A673 (cell line): Measurements from ENCODE around the gene SEC31B. TPM values are rescaled to one million over a fixed set of nuclear protein-coding genes. Genes with fewer than 3 reads are reported as not detected.

Experiments
- BruUV-seq: library from RNA; stranded (reverse); fragments of 400-500 nt; replicated peaks from 2 replicates; lab custom pipeline; 2021; lab: Mats Ljungman, UMichigan
- CTCF ChIA-PET: fragments of 300-600 bp; sonication (Branson Sonifier 250); formaldehyde crosslinking; loops from one replicate; lab custom pipeline; 2022; ENCODE audit warnings: antibody characterized with exemption; lab: Charles Lee
- POLR2A ChIA-PET: fragments of 300-600 bp; sonication (Branson Sonifier 250); formaldehyde crosslinking; loops from one replicate; lab custom pipeline; 2022; ENCODE audit warnings: antibody characterized with exemption; ENCODE audit not compliant: low non-redundant PET; lab: Charles Lee
- DNase-seq: peaks from one replicate; pipeline ENCODE4 v3.0.0-alpha.2; 2015; ENCODE audit warnings: low spot score
- H3K27ac ChIP-seq: fragments of 200-600 bp; sonication (generic); 2 replicates; pipeline ENCODE4 v1.5.1; 2016; ENCODE audit warnings: mixed run types, low read depth, mild to moderate bottlenecking, mixed read lengths, antibody characterized with exemption, low read length; ENCODE audit not compliant: poor library complexity, severe bottlenecking
- H3K27me3 ChIP-seq: fragments of 200-600 bp; sonication (generic); replicated peaks from 2 replicates; pipeline ENCODE4 v1.6.1; 2017; ENCODE audit warnings: mixed run types, low read depth, mild to moderate bottlenecking, mixed read lengths, antibody characterized with exemption, low read length; ENCODE audit not compliant: insufficient read depth, poor library complexity
- H3K36me3 ChIP-seq: fragments of 200-600 bp; sonication (generic); 2 replicates; pipeline ENCODE4 v1.6.1; 2016; ENCODE audit warnings: mixed run types, mild to moderate bottlenecking, mixed read lengths, antibody characterized with exemption, low read length; ENCODE audit not compliant: insufficient read depth, poor library complexity, severe bottlenecking
- H3K4me1 ChIP-seq: fragments of 200-600 bp; sonication (generic); 2 replicates; pipeline ENCODE4 v1.6.1; 2017; ENCODE audit warnings: mixed run types, mild to moderate bottlenecking, mixed read lengths, antibody characterized with exemption, low read length; ENCODE audit not compliant: insufficient read depth, poor library complexity, severe bottlenecking
- H3K4me3 ChIP-seq: fragments of 200-600 bp; sonication (generic); 2 replicates; pipeline ENCODE4 v1.5.1; 2016; ENCODE audit warnings: low read depth, mixed run types, mild to moderate bottlenecking, mixed read lengths, low read length; ENCODE audit not compliant: poor library complexity, severe bottlenecking
- H3K9me3 ChIP-seq: fragments of 200-600 bp; sonication (generic); 2 replicates; pipeline ENCODE4 v1.6.1; 2016; ENCODE audit warnings: mixed run types, low read depth, mild to moderate bottlenecking, mixed read lengths, antibody characterized with exemption, low read length; ENCODE audit not compliant: poor library complexity, severe bottlenecking
- CTCF ChIP-seq: fragments of 300-800, 200-600 bp; sonication (generic); conservative IDR thresholded peaks from 2 replicates; pipeline ENCODE4 v1.5.1; 2017; ENCODE audit warnings: low read depth, mild to moderate bottlenecking, antibody characterized with exemption, low read length, moderate library complexity, mixed read lengths
- EZH2 ChIP-seq: fragments of 200-600 bp; sonication (generic); IDR thresholded peaks from 2 replicates; pipeline ENCODE4 v1.6.1; 2017; ENCODE audit warnings: borderline replicate concordance, low read depth, mild to moderate bottlenecking, mixed read lengths, antibody characterized with exemption, low read length; ENCODE audit not compliant: poor library complexity, severe bottlenecking
- intact Hi-C: fragments of 100-400 bp; cut with micrococcal nuclease; formaldehyde crosslinking; loops from one replicate; pipeline ENCODE4 v1.10.0; 2022; ENCODE audit not compliant: unreplicated experiment
- total RNA-seq: library from RNA; stranded (reverse); gene quantifications from 2 replicates; pipeline ENCODE4 v1.2.3, GENCODE V29; 2021

Gene SEC31B
- total RNA-seq, 1 experiment from 2014 or later = 3.8 TPM

- no peaks in the 10 kb centered on the region for H3K36me3 ChIP-seq
- CTCF ChIA-PET = interaction anchor here (1.0 to 2.4 kb wide), 4 partner anchors 10 to 162 kb away, joined by 3 to 19 read pairs (median 11); no protein-coding TSS in a partner anchor
- no peak for DNase-seq
- TF ChIP-seq CTCF (no peak), EZH2 (no peak)
- H3K4me3 ChIP-seq = no peak overlapping the region
- H3K4me1 ChIP-seq = no peaks in the 10 kb centered on the region
- no TSS peak for BruUV-seq
- H3K27me3 ChIP-seq = no peaks in the 10 kb centered on the region
- H3K27ac ChIP-seq = no peak overlapping the region
- intact Hi-C loops = loop anchor here (2.0 to 10.0 kb wide), 3 partner anchors 75 to 203 kb away; no protein-coding TSS in a partner anchor
- POLR2A ChIA-PET = no interaction called here
- H3K9me3 ChIP-seq = no peaks in the 10 kb centered on the region
Measured at GRCh38 chr10:100508266-100508665, 11.4 kb downstream of the SEC31B start.

- Histone ChIP-seq H3K27me3 (no peaks in the 10 kb centered on the region), H3K4me1 (no peaks in the 10 kb centered on the region), H3K36me3 (no peaks in the 10 kb centered on the region), H3K9me3 (no peaks in the 10 kb centered on the region), H3K4me3 (no peak overlapping the region), H3K27ac (no peak overlapping the region)
- ChIA-PET CTCF (no interaction called here), POLR2A (no interaction called here)
- BruUV-seq = no TSS peak
- no peak for DNase-seq
- TF ChIP-seq CTCF (no peak), EZH2 (no peak)
- intact Hi-C loops = loop anchor here (5.0 to 10.0 kb wide), 2 partner anchors 170 to 203 kb away; no protein-coding TSS in a partner anchor
Measured at GRCh38 chr10:100507357-100507732, 12.3 kb downstream of the SEC31B start.

- H3K9me3 ChIP-seq = no peaks in the 10 kb centered on the region
- H3K27ac ChIP-seq = no peak overlapping the region
- H3K4me1 ChIP-seq = no peaks in the 10 kb centered on the region
- intact Hi-C loops = loop anchor here (5.0 to 10.0 kb wide), 2 partner anchors 169 to 202 kb away; no protein-coding TSS in a partner anchor
- POLR2A ChIA-PET = no interaction called here
- TF ChIP-seq CTCF (no peak), EZH2 (no peak)
- H3K4me3 ChIP-seq = no peak overlapping the region
- CTCF ChIA-PET = interaction anchor here (0.6 kb wide), 1 partner anchor 24 kb away, joined by 4 read pairs; no protein-coding TSS in a partner anchor
- H3K36me3 ChIP-seq = no peaks in the 10 kb centered on the region
- no peak for DNase-seq
- no TSS peak for BruUV-seq
- H3K27me3 ChIP-seq = no peaks in the 10 kb centered on the region
Measured at GRCh38 chr10:100506596-100507356, 12.9 kb downstream of the SEC31B start.
